ENCODE results near the gene SFMBT1. TPM values are rescaled to one million over a fixed set of nuclear protein-coding genes. Genes with fewer than 3 reads are reported as not detected.
A peak's percentile ranks its signal among the peaks of the same experiment; 100 is the strongest.

Gene SFMBT1
- total RNA-seq, 1 donor: 3.9 TPM

- no peak overlapping the region for H3K4me3 ChIP-seq (ENCODE audit: low read depth, low read length)
- DNase-seq (ENCODE audit: low read depth): no peak
Measured at GRCh38 chr3:53074366-53074696, 28.5 kb upstream of the SFMBT1 start.

GRCh38 chr3:53073553-53074365 lies 27.9 kb upstream of the SFMBT1 start:
- DNase-seq (ENCODE audit: low read depth): no peak
- H3K4me3 ChIP-seq (ENCODE audit: low read depth, low read length): peak overlapping the region; percentile 68

More at GRCh38 chr3:53074366-53074696, 28.5 kb upstream of the SFMBT1 start:
- TF ChIP-seq, protein P1, sequence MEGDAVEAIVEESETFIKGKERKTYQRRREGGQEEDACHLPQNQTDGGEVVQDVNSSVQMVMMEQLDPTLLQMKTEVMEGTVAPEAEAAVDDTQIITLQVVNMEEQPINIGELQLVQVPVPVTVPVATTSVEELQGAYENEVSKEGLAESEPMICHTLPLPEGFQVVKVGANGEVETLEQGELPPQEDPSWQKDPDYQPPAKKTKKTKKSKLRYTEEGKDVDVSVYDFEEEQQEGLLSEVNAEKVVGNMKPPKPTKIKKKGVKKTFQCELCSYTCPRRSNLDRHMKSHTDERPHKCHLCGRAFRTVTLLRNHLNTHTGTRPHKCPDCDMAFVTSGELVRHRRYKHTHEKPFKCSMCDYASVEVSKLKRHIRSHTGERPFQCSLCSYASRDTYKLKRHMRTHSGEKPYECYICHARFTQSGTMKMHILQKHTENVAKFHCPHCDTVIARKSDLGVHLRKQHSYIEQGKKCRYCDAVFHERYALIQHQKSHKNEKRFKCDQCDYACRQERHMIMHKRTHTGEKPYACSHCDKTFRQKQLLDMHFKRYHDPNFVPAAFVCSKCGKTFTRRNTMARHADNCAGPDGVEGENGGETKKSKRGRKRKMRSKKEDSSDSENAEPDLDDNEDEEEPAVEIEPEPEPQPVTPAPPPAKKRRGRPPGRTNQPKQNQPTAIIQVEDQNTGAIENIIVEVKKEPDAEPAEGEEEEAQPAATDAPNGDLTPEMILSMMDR (IDR thresholded peaks at IDR 0.05; ENCODE audit: insufficient read depth, low read depth, low read length): no peak

DNA sequence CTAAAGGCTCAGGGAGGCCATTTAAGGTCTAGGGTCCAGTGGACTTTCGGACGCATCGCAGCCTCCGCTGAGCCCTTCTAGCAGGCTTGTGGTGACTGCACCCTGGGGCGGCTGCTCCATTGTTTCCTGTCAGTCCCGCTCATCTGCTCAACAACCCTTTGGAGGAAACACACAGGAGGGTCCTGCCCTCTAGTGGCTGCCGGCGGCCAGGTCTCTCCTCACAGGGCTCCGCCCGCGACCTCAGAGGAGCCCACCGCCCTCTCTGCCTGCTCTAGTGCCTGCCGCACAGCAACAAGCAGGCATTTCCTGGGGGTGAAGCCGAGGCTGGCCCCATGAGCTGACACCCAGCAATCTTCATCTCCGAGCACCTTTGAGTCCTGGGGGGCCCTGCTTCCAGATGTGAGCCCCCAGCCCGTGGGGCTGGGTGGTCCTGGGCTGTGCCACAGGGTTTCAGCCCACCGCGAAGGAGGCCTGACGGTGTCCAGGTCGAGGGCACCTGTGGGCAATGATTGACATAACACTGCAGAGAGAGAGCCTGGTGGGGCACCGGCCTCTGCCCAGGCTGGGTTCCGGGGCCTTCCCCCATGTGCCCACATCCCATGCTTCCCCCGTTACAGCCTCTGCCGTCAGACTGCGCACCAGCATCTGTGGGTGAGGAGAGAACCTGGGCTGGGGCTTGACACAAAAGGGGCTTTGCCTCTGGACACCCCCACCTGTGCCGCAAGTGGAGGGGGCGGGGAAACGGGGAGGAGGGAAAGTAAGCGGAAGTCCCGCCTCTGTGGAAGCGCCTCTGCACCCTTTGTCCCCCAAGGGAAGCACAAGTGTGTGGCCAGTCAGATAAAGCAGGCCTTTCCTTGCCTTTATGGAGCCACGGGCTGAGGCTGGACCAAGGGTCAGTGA lies 27.0 kb upstream of the SFMBT1 start:
- DNase-seq (ENCODE audit: low read depth): peak; percentile 66
- peak overlapping the region; percentile 68 for H3K4me3 ChIP-seq (ENCODE audit: low read depth, low read length)
- TF ChIP-seq, protein P1 (IDR thresholded peaks at IDR 0.05; ENCODE audit: insufficient read depth, low read depth, low read length): peak; percentile 94

More at GRCh38 chr3:53073553-53074365, 27.9 kb upstream of the SFMBT1 start:
- TF ChIP-seq, protein P1 (IDR thresholded peaks at IDR 0.05; ENCODE audit: insufficient read depth, low read depth, low read length): no peak

- TF ChIP-seq, protein P1 (IDR thresholded peaks at IDR 0.05; ENCODE audit: insufficient read depth, low read depth, low read length): no peak
- H3K4me3 ChIP-seq (ENCODE audit: low read depth, low read length): no peak overlapping the region
- no peak for DNase-seq (ENCODE audit: low read depth)
Measured at GRCh38 chr3:53071882-53072431, 26.1 kb upstream of the SFMBT1 start.

- TF ChIP-seq, protein P1 (IDR thresholded peaks at IDR 0.05; ENCODE audit: insufficient read depth, low read depth, low read length): no peak
- H3K4me3 ChIP-seq (ENCODE audit: low read depth, low read length): no peak overlapping the region
- DNase-seq (ENCODE audit: low read depth): no peak
Measured at GRCh38 chr3:53069422-53070068, 23.7 kb upstream of the SFMBT1 start.

DNA sequence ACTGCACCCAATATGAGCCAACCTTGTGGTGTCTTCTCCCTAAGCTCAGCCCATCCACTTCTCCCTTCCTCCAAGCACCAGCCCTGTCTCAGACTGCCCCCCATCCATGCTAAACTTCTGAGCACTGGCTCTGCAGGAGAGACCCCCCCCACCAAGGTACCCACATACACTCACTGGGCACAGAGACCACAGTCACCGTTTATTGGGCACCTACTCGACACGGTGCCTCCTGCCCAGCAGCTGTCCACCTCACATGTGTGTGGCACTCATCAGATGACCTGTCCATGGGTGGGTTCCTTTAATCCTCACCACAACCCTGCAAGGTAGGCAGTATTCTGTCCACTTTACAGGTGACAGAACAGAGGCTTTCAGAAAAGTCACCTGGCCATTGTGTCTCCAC lies 22.3 kb upstream of the SFMBT1 start:
- TF ChIP-seq, protein P1 (IDR thresholded peaks at IDR 0.05; ENCODE audit: insufficient read depth, low read depth, low read length): no peak
- no peak for DNase-seq (ENCODE audit: low read depth)
- no peak overlapping the region for H3K4me3 ChIP-seq (ENCODE audit: low read depth, low read length)
